Measurements from ENCODE around the gene PRDM16. TPM values are rescaled to one million over a fixed set of nuclear protein-coding genes. Genes with fewer than 3 reads are reported as not detected.

Gene PRDM16
- total RNA-seq, 1 experiment from 2014 or later: 6.1 TPM

DNA sequence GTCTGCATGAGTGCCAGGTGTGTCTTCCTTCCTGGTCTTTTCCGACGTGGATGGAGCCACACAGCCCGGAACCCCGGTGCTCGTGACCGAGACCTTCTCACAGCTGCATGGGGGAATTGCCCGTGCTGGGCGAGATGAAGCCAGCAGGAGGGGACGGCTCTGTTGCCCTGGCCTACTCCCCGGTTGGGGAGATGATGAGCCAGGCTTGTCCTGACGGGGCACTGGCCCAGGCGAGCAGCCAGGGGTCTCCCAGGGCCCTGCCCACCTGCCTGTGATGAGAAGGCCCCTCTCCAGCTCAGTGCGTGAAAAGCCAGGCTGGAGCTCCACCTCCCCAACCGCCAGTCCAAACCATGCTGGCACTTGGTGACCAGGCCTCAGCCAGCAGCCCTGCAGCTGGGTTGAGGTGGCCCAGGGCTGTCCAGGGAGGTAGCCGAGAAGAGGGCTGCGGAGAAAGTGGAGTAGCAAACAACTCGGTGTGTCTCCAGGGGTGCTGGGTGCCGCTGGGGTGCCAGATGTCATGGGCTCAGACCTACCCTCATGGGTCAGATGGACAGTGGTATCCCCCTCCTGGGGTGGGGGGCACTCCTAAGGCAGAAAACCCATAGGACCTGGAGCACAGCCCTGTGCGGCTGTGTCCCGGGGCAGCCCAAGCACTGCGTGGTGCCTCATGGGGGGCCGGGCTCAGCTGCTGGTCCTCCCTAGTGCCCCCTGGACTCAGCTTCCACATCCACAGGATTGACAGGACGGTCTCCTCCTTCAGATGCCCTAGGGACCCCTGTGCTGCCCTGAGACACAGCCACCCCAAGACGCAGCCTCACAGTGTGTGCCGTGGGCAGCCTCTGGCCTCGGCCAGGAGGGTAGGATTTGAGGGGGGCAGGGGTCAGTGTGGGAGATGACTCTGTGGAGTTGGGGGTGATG is 26.1 kb downstream of the PRDM16 start (continued):
- no peak for TF ChIP-seq ZFX (IDR thresholded peaks at IDR 0.05)
- no peak for TF ChIP-seq SP1 (IDR thresholded peaks at IDR 0.05; ENCODE audit: low read depth)

DNA sequence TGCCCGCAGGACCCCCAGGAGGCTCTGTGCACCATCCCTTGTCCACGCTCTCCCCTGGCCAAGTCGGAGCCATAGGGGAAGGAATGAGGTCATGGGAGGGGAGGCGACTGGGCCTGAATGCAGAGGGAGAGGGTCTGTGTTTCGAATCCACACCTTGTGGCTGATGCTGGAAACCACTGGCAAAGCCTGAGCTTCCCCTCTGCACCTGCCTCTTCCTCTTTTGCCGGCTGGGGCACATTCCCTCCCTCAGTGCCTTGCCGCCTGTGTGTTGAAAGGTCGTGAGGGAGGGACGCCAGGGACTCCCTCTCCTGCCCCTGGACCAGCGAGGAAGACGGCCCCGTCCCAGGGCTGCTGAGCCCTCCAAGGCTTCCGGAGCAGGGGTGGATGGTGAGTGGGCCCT is 27.3 kb downstream of the PRDM16 start:
- BruUV-seq (replicated peaks): no TSS peak
- ATAC-seq: no peak
- no peaks in the 10 kb centered on the region for H3K9me2 ChIP-seq (ENCODE audit: insufficient read depth)
- no peak overlapping the region for H3K9ac ChIP-seq (ENCODE audit: low read length)
- no peak overlapping the region for H3K4me3 ChIP-seq (replicated peaks in 1 of 2; ENCODE audit: low read depth in 1 of 2, low read length in 2 of 2)
- no peaks in the 10 kb centered on the region for H3K9me3 ChIP-seq (ENCODE audit: control insufficient read depth in 1 of 2, insufficient read depth in 1 of 2, low read depth in 1 of 2, low read length in 2 of 2)
- H2AFZ ChIP-seq (ENCODE audit: low read depth, low read length, poor library complexity, severe bottlenecking): no peak overlapping the region
- ChIA-PET RAD21 (ENCODE audit: low non-redundant PET in 1 of 2, low total read pairs in 2 of 2, uncharacterized antibody in 2 of 2, unreplicated experiment in 2 of 2) (no interaction called here), CTCF (no interaction called here), POLR2A (no interaction called here)
- H4K20me1 ChIP-seq (ENCODE audit: insufficient read depth): no peaks in the 10 kb centered on the region
- no peaks in the 10 kb centered on the region for H3K79me2 ChIP-seq (ENCODE audit: insufficient read depth, low read length)
- no peak overlapping the region for H3K4me2 ChIP-seq (ENCODE audit: low read length)
- H3K36me3 ChIP-seq (ENCODE audit: control insufficient read depth in 1 of 2, insufficient read depth in 2 of 2, low read length in 2 of 2): no peaks in the 10 kb centered on the region
- no peaks in the 10 kb centered on the region for H3K27me3 ChIP-seq (ENCODE audit: insufficient read depth, low read length)
- no peak overlapping the region for H3K27ac ChIP-seq (ENCODE audit: low read depth, low read length)
- TF ChIP-seq POLR2AphosphoS5 (IDR thresholded peaks at IDR 0.05; ENCODE audit: low read depth, low read length) (no peak), EZH2phosphoT487 (IDR thresholded peaks at IDR 0.05; ENCODE audit: borderline replicate concordance) (no peak), JUND (IDR thresholded peaks at IDR 0.05) (no peak), CEBPB (IDR thresholded peaks at IDR 0.05; ENCODE audit: low read depth) (no peak), FOSL1 (IDR thresholded peaks at IDR 0.05; ENCODE audit: low read depth) (no peak), ELF1 (IDR thresholded peaks at IDR 0.05; ENCODE audit: borderline replicate concordance, low read depth) (no peak), POLR2A (IDR thresholded peaks at IDR 0.05; ENCODE audit: borderline replicate concordance, extremely low read depth, insufficient read depth, insufficient read length) (no peak), SRF (IDR thresholded peaks at IDR 0.05; ENCODE audit: low read depth) (no peak), YY1 (IDR thresholded peaks at IDR 0.05; ENCODE audit: extremely low read depth, insufficient replicate concordance, low read depth, low read length) (no peak), EZH2 (IDR thresholded peaks at IDR 0.05) (no peak), ZFX (IDR thresholded peaks at IDR 0.05) (no peak), ZNF274 (IDR thresholded peaks at IDR 0.05; ENCODE audit: low read depth, low read length) (no peak), SIN3A (IDR thresholded peaks at IDR 0.05; ENCODE audit: low read depth) (no peak), SP1 (IDR thresholded peaks at IDR 0.05; ENCODE audit: low read depth) (no peak)
- TF ChIP-seq, protein P1, sequence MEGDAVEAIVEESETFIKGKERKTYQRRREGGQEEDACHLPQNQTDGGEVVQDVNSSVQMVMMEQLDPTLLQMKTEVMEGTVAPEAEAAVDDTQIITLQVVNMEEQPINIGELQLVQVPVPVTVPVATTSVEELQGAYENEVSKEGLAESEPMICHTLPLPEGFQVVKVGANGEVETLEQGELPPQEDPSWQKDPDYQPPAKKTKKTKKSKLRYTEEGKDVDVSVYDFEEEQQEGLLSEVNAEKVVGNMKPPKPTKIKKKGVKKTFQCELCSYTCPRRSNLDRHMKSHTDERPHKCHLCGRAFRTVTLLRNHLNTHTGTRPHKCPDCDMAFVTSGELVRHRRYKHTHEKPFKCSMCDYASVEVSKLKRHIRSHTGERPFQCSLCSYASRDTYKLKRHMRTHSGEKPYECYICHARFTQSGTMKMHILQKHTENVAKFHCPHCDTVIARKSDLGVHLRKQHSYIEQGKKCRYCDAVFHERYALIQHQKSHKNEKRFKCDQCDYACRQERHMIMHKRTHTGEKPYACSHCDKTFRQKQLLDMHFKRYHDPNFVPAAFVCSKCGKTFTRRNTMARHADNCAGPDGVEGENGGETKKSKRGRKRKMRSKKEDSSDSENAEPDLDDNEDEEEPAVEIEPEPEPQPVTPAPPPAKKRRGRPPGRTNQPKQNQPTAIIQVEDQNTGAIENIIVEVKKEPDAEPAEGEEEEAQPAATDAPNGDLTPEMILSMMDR (IDR thresholded peaks at IDR 0.05 in 2 of 3, conservative IDR thresholded peaks at IDR 0.05 in 1 of 3; ENCODE audit: borderline replicate concordance in 1 of 3, insufficient read depth in 1 of 3, low read depth in 2 of 3, low read length in 2 of 3): no peak
- TF ChIP-seq, protein P2, sequence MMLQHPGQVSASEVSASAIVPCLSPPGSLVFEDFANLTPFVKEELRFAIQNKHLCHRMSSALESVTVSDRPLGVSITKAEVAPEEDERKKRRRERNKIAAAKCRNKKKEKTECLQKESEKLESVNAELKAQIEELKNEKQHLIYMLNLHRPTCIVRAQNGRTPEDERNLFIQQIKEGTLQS (IDR thresholded peaks at IDR 0.05): no peak
- TF ChIP-seq, protein P3, sequence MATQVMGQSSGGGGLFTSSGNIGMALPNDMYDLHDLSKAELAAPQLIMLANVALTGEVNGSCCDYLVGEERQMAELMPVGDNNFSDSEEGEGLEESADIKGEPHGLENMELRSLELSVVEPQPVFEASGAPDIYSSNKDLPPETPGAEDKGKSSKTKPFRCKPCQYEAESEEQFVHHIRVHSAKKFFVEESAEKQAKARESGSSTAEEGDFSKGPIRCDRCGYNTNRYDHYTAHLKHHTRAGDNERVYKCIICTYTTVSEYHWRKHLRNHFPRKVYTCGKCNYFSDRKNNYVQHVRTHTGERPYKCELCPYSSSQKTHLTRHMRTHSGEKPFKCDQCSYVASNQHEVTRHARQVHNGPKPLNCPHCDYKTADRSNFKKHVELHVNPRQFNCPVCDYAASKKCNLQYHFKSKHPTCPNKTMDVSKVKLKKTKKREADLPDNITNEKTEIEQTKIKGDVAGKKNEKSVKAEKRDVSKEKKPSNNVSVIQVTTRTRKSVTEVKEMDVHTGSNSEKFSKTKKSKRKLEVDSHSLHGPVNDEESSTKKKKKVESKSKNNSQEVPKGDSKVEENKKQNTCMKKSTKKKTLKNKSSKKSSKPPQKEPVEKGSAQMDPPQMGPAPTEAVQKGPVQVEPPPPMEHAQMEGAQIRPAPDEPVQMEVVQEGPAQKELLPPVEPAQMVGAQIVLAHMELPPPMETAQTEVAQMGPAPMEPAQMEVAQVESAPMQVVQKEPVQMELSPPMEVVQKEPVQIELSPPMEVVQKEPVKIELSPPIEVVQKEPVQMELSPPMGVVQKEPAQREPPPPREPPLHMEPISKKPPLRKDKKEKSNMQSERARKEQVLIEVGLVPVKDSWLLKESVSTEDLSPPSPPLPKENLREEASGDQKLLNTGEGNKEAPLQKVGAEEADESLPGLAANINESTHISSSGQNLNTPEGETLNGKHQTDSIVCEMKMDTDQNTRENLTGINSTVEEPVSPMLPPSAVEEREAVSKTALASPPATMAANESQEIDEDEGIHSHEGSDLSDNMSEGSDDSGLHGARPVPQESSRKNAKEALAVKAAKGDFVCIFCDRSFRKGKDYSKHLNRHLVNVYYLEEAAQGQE (IDR thresholded peaks at IDR 0.05; ENCODE audit: low read depth): no peak
- no peaks in the 10 kb centered on the region for H3K4me1 ChIP-seq (ENCODE audit: control insufficient read depth in 1 of 2, insufficient read depth in 2 of 2, low read length in 2 of 2)
- intact Hi-C loops (cut with micrococcal nuclease): no loop called here
- DNase-seq (ENCODE audit: low read depth, low spot score): no peak
